Mucosa of descending colon (tissue), 3 donors: ENCODE results near the gene BTN3A1. TPM values are rescaled to one million over a fixed set of nuclear protein-coding genes. Genes with fewer than 3 reads are reported as not detected.
A peak's percentile ranks its signal among the peaks of the same experiment; 100 is the strongest.

Source experiments
- ATAC-seq: fragments of 200-7000 bp; cut with Tn5 transposase; one replicate; pipeline ENCODE4 v1.9.1; 2020; ENCODE audit warnings: mild to moderate bottlenecking, moderate library complexity
- DNase-seq, 3 donors: peaks; one replicate each; pipeline ENCODE4 v3.0.0-alpha.2; 2020
- H3K36me3 ChIP-seq: fragments of 200-600 bp; one replicate; pipeline ENCODE4 v1.8.0; 2021; ENCODE audit warnings: low read depth, mild to moderate bottlenecking
- H3K4me1 ChIP-seq: fragments of 200-600 bp; one replicate; pipeline ENCODE4 v1.8.0; 2021; ENCODE audit warnings: low read depth, mild to moderate bottlenecking
- H3K4me3 ChIP-seq: fragments of 200-600 bp; one replicate; pipeline ENCODE4 v1.8.0; 2021; ENCODE audit warnings: mild to moderate bottlenecking
- H3K9me3 ChIP-seq: fragments of 200-600 bp; one replicate; pipeline ENCODE4 v1.8.0; 2021; ENCODE audit warnings: mild to moderate bottlenecking
- intact Hi-C, 2 donors: fragments of 100-400 bp; cut with DNase I in 1 of 2; cut with micrococcal nuclease in 1 of 2; formaldehyde crosslinking; loops; one replicate each; pipeline versions ENCODE4 v1.11.0 to v1.11.1; 2022; cut with DNase I, micrococcal nuclease
- total RNA-seq, 3 donors: library from RNA; stranded (reverse); fragmentation: NEBNext Ultra II Directional in 2 of 3; extraction: Animal tissue kit (Norgen Biotek cat#: 25700) in 2 of 3; gene quantifications; one replicate each; pipeline versions ENCODE4 v1.2.1 to v1.2.4, GENCODE V29; 2021 to 2023
- TF ChIP-seq, protein P1 (sequence below): fragments of 200-600 bp; IDR thresholded peaks from one replicate; pipeline ENCODE4 v1.8.0; 2022; ENCODE audit warnings: antibody characterized with exemption, mild to moderate bottlenecking
- donor health status: DM: no; HTN: no; CAD: no; lungs with moderate emphysema.
- donor health status: DM: no; HTN: no; CAD: no.
- donor health status: DM: no; HTN: yes; CAD: no.

BTN3A1 gene
- total RNA-seq, 3 donors from 2014 or later, result 25.5 to 45.8 (median 34.4) TPM

DNA sequence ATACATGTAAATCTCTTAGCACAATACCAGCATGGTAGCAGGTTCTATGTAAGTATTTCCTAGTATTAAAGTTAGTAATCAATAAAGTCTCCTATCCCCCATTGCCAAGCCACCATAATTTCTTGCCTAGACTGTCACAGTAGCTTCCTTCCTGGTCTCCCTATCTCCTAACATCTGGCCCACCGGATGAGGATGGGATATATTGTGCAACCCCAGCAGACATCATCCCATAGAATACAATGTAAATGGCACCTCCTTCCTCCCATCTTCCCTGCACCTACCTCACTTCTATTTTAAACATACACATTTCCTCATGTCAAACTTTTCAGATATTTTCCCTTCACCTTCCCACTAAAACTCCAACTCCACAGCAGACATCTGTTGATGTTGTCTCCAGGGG is 3.5 kb upstream of the BTN3A1 start:
- H3K4me1 ChIP-seq, result peaks cover 10% of the 10 kb centered on the region
- no peak for DNase-seq
- no peak for ATAC-seq
- no peak overlapping the region for H3K4me3 ChIP-seq
- intact Hi-C loops, result no loop called here
- TF ChIP-seq, protein P1, sequence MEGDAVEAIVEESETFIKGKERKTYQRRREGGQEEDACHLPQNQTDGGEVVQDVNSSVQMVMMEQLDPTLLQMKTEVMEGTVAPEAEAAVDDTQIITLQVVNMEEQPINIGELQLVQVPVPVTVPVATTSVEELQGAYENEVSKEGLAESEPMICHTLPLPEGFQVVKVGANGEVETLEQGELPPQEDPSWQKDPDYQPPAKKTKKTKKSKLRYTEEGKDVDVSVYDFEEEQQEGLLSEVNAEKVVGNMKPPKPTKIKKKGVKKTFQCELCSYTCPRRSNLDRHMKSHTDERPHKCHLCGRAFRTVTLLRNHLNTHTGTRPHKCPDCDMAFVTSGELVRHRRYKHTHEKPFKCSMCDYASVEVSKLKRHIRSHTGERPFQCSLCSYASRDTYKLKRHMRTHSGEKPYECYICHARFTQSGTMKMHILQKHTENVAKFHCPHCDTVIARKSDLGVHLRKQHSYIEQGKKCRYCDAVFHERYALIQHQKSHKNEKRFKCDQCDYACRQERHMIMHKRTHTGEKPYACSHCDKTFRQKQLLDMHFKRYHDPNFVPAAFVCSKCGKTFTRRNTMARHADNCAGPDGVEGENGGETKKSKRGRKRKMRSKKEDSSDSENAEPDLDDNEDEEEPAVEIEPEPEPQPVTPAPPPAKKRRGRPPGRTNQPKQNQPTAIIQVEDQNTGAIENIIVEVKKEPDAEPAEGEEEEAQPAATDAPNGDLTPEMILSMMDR, result no peak
- H3K36me3 ChIP-seq, result no peaks in the 10 kb centered on the region
- H3K9me3 ChIP-seq, result no peaks in the 10 kb centered on the region

DNA sequence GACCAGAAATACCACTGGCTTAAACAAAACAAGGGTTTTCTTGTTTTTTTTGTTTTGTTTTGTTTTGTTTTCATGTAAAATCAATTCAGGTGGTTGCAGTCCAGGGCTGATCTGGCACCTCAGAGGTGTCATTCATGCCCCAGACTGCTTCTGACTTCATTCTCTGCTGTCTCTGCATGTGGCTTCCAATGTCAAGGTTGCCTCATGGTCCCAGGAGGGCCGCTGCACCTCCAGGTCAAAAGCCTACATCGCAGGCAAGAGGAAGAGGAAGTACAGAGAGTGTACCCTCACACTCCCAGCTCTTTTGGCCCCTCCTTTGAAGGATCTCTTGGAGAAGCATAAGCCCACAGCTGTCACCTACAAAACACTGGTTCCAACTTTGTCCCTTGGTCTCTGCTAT is 1.4 kb upstream of the BTN3A1 start:
- TF ChIP-seq, protein P1, result no peak
- ATAC-seq (no peak), DNase-seq (no peak)
- intact Hi-C loops, result loop anchor here in 1 of 2 donors (5.0 kb wide), 1 partner anchor 33 kb away; the partner anchor contains the start of gene BTN3A2
- Histone ChIP-seq H3K36me3 (no peaks in the 10 kb centered on the region), H3K4me3 (no peak overlapping the region), H3K9me3 (no peaks in the 10 kb centered on the region), H3K4me1 (peaks cover 19% of the 10 kb centered on the region)

DNA sequence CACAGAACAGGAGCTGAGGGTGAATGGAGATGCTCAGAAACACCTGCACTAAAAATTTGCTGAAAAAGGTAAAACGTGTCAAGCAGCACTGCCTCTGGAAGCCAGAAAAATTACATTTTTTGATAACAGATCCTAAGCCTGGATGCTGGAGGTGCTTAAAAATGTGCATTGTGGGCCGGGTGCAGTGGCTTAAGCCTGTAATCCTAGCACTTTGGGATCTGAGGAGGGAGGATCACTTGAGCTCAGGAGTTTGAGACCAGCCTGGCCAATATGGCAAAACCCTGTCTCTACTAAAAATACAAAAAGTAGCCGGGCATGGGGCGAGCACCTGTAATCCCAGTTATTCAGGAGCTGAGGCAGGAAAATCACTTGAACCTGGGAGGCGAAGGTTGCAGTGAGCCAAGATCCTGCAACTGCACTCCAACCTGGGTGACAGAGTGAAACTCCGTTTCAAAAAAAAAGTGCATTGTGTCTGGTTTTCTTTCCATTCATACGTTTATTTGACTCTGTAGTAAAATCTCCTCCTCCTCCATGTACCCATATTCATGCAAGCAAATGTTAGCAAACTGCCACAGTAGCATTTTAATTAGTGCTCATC is 587 bp upstream of the BTN3A1 start:
- Histone ChIP-seq H3K4me1 (peaks cover 19% of the 10 kb centered on the region), H3K4me3 (no peak overlapping the region), H3K9me3 (no peaks in the 10 kb centered on the region), H3K36me3 (no peaks in the 10 kb centered on the region)
- intact Hi-C loops, result loop anchor here in 1 of 2 donors (5.0 kb wide), 1 partner anchor 34 kb away; the partner anchor contains the start of gene BTN3A2
- DNase-seq, result no peak
- TF ChIP-seq, protein P1, result no peak
- peak; percentile 6 for ATAC-seq

DNA sequence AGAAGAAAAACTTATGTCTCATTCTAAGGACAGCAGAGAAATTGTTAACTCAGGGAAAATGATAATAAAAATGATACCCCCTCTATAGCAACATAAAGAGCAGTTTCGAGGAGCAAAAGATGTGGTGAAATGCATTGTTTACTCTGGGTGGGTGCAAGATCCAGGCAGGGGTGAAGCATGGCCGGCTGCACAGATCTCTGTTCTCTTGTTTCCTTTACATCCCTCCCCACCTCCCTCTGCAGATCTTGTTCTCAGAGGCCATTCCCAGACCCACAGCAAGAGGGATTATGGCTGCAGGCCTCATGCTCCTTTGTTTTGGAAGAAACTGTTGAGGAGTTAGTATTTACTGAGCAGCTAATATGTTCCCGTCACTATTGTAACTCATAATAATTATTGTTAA is 1.8 kb downstream of the BTN3A1 start:
- intact Hi-C loops, result loop anchor here in 1 of 2 donors (5.0 kb wide), 1 partner anchor 37 kb away; the partner anchor contains the start of gene BTN3A2
- Histone ChIP-seq H3K9me3 (no peaks in the 10 kb centered on the region), H3K4me1 (peaks cover 19% of the 10 kb centered on the region), H3K36me3 (peaks cover 6% of the 10 kb centered on the region), H3K4me3 (no peak overlapping the region)
- TF ChIP-seq, protein P1, result no peak
- ATAC-seq (no peak), DNase-seq (no peak)

DNA sequence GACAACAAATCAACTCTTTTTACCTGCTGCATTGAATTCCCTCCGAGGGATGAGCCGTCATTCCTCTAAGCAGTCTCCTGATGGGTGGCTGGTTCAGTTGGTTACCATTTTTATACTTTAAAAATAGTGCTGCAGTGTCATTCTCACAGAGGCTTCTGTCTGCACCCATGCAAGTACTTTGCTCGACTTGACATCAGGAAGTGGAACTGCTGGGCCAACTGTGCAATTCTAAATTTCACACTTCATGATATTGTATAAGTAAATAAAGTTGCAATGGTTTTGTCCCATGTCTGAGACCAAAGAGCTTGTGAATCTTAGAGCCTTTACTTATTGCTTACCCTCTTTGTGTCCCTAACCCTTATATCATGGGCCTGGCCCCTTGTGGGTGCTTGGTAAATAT is 2.5 kb downstream of the BTN3A1 start:
- TF ChIP-seq, protein P1, result no peak
- Histone ChIP-seq H3K4me1 (peaks cover 19% of the 10 kb centered on the region), H3K36me3 (peaks cover 9% of the 10 kb centered on the region), H3K4me3 (no peak overlapping the region), H3K9me3 (no peaks in the 10 kb centered on the region)
- intact Hi-C loops, result loop anchor here in 1 of 2 donors (5.0 kb wide), 1 partner anchor 37 kb away; the partner anchor contains the start of gene BTN3A2
- ATAC-seq (no peak), DNase-seq (no peak)
